Raji (cell line): ENCODE data around the gene JPH3.

Experiments
- POLR2A ChIP-seq: IDR thresholded peaks from 2 replicates; pipeline ENCODE4 v1.6.1; 2011; ENCODE audit warnings: low read depth, low read length, control low read depth; ENCODE audit not compliant: insufficient read depth

Gene JPH3

DNA sequence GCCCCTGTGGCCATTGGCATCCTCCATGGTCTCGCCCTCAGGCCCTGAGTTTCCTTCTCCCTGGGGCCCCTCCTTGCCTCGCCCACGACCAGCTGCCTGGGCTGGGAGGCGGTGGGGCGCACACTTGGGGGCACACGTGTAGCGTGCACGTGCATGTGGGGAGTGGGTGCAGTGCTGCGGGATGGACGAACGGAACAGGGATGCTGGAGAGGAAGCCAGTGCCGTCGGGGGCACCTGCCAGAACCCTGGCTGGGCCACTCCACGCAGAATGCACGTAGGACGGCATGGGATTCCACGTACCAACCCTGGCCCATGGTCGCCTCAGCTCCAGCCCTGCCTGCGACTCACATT is 83.1 kb downstream of the JPH3 start:
- TF ChIP-seq POLR2A: no peak

DNA sequence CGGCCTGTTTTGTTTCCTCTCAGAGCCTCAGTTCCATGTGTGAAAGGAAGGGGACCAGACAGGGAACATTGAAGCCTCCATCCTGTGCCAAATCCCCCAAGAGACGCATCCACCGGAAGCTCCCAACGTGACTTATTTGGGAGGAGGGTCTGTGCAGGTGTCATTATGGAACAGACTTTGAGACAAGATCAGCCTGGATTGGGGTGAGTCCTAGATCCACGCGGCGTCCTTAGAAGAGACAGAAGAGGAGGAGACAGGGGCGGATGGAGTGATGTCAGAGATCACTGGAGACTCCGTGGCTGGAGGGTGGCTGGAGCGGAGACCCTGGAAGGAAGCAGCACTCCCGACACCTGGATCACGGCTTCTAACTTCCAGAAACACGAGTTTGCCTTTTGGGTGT is 83.5 kb downstream of the JPH3 start:
- no peak for TF ChIP-seq POLR2A

DNA sequence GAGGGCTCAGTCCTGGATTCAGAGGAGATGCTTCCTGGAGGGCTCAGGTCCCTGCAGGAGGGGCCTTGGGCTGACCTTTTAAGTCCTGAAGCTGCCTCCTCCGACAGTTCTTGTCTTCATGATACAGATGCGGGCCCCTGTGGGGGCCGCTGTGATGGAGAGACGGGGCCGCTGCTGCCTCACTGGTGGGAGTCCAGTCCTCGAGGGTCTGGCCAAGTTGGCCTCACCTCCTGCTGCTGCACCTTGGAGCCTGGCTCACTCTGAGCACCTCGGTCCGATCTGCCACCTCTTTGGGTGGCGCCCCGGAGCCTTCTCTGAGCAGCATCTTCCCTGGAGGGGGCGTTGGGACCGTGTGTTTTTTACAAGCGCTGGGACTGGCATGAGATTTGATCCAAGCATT is 84.4 kb downstream of the JPH3 start:
- no peak for TF ChIP-seq POLR2A

DNA sequence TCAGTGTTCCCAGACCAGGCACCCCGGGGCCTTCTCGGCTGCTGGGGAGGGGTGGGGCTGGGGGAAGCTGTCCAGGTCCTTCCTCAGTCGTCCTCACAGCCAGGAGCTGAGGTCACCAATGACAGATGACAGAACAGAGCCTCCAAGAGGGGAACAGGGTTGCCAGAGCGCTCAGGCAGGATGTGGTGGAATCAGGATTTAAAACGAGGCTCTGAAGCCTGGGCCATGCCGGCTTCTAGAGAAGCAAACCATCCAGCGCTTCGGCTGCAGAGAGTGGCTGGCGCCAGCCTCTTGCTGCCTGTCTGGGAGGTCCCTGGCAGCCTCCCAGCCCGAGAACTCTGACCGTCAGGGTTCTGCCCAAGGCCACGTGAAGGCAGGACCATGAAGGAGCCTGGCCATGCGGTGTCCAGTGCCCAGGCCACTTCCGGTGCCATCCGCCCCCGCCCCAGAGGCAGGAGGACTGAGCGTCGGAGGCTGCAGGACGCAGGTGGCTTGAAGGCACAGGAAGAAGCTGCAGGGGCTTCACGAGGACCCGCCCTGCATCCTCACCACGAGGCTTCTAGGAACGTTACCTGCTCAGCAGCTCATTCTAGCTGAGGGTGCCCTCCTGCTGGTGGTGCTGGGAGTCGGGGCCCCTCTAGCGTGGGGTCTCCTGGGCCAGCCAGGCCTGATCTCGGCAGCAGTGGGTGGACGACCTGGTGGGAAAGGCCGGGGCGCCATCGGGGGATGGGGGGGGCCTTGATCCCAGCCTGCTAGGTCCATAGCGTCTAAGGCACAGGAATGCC is 85.0 kb downstream of the JPH3 start:
- no peak for TF ChIP-seq POLR2A

DNA sequence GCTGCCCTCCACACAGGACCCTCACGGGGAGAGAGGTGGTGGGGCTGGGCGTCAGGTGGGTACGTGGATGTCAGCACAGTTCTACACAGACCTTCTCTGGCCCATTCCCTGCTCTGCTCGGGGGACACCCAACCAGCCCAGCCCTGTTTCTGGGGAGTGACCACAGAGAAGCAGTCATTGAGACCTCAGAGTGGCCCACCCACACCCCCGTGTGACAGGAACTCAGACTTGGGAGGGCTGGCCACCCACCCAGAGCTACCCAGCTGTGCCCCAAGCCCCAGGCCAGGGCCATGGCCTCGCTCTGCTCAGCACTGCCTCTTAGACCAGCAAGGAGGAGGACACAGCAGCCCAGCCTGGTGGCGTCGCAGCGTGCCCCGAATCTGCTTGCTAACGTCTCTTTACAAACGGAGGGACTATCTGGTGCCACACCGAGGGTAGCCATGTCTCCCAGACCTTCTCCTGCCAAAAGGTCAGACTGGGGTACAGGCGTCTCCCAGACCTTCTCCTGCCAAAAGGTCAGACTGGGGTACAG is 85.8 kb downstream of the JPH3 start:
- no peak for TF ChIP-seq POLR2A

DNA sequence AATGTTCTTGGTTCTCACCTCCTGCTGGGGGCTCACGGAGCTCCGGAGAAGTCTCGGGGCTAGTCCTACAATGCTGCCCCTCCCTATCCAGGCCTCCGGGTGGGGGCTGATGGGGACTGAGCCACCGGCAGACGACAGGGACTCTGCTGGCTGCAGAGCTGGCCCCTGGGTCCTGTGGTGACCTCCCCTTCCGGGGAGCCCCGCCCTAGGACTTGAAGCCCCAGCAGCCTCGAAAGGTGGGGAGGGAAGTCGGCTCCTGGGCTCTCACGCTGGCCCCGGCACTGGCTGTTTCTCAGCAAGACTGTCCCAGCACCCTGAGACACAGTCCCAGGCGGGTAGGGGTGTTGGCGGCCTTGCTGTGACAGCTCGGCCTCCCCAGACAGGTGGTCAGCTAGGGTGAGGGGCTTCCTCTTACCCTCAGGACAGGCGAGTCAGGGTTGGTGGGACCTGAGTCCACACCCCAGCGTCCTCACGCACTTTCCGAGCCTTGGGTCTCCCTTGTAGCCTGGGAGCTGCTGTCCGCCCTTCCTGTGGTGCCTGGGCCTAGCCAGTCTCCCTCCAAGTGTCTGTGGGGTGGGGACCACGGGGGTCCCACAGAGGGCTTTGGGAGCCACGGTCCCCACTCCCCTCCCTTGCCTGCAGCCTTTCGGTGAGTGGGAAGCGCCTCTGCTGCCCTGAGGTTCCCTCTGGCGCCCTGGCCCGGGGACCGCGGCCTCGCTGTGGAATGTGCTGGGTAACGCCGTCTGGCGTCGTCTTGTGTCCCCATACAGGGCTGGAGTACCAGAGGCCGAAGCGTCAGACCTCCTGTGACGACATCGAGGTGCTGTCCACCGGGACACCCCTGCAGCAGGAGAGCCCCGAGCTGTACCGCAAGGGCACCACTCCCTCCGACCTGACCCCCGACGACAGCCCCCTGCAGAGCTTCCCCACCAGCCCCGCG is 86.8 kb downstream of the JPH3 start:
- TF ChIP-seq POLR2A: no peak

DNA sequence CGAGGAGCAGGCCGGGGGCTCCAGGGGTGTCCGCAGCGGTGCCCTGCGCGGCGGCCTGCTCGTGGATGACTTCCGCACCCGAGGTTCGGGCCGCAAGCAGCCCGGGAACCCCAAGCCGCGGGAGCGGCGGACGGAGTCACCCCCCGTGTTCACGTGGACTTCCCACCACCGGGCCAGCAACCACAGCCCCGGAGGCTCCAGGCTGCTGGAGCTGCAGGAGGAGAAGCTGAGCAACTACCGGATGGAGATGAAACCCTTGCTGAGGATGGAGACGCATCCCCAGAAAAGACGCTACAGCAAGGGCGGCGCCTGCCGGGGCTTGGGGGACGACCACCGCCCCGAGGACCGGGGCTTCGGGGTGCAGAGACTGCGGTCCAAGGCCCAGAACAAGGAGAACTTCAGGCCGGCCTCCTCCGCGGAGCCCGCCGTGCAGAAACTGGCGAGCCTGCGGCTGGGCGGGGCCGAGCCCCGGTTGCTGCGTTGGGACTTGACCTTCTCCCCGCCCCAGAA is 87.7 kb downstream of the JPH3 start:
- no peak for TF ChIP-seq POLR2A

DNA sequence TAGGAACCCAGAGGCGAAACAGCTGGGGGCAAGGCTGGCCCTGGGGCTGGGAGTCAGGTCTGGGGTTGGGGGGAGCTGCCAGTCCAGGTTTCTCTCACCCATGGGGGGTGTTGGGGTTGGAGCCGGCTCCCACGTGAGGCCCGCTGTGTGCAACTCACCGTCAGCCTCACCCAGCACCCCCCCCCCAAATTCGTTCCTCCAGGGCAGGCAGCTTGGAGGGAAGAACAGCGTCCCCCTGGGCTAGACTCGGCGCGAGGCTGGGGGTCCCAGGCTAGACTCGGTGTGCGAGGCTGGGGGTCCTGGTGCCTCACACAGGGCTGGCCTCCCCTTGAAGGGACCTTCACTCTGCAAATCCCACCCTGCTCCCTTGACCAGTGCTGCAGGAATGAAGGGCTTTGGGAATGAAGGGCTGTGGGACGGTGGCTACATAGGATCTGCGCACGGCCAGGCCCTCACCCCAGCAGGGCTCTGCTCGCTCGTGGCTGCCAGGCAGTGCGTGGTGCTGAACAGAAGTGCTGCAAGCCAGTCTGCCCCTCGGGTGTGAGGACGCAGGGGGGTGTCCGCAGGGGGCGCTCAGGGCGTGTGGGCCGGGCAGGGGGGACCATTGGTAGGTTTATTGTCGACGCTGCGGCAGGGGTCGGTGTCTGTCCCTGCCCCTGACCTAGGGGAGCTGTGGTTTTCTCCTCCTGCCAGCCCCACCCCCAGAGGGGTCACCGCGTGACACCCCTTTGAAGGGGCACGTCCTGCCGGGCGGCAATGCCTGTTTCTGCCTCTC is 88.8 kb downstream of the JPH3 start:
- TF ChIP-seq POLR2A: no peak

DNA sequence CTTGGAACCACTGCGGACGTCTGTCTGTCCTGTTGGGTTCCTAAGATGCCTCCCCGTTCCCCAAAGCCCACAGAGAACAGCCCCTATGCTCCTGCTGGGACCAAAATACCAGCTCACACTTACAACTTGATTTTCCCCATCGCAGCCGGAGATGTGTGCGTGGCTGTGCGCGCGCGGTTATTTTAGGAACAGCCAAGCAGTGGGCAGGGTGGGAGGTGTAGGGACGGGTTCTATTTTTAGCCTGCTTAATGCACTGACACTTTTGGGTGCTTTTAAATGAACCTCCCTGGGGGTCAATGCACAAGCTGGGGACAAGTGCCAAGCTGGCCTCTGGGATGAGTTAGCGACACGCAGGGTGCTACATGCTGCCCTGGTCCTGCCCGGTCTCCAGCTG is 89.4 kb downstream of the JPH3 start:
- TF ChIP-seq POLR2A: no peak

DNA sequence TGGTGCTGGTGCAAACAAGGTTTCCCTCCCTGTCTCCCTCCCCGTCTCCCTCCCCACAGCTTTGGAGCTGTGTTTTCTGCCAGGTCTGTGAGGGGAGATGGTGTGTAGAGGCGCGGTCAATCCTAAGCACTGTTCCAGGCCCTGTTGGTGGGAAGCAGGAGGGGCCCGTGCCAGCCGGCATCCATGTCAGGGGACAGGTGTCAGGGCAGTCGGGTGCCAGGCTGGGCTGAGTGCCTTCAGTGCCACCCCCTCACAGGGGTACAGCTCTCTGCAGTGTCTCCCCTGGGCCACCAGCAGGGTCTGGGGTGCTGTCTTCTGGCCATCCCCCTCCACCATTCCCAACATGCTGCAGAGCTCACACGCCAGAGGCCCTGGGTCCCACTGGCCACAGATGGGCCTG is 89.9 kb downstream of the JPH3 start:
- TF ChIP-seq POLR2A: no peak

DNA sequence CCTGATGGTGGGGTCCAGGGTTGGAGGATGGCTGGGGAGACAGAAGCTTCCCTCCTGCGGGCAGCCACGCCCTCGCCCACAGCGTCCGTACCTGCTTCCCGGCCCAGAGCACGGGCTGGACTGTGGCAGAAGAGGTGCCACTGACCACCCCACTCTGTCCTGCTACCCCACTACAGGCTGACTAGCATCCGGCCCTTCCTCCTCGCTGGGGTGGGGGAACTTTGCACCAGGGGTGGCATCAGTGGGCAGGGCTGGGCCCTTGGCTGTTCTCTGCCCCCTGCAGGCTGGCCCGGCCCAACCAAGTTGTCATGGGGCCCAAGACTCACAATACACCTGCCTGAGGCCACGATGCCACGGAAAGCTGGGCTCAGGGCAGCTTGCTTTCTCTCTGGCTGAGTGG is 90.4 kb downstream of the JPH3 start:
- TF ChIP-seq POLR2A: no peak

DNA sequence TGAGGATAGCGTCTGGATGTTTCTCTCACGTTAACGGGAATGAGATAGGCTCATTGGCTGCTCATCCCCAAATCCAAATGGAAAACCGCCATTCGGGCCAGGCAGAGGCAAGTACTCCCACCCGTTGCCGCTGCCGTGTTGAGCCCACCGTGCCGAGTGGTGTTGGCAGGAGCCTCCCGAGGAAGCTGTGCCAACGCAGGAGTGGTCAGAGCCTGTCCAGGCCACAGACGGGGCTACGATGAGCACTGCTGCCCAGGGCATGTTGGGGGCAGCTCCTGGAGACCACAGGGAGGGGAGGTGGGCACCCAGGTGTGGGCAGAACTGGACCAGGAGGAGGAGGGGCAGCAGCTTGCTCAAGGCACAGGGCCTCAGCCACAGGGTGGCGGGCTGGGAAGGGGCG is 91.5 kb downstream of the JPH3 start:
- no peak for TF ChIP-seq POLR2A

DNA sequence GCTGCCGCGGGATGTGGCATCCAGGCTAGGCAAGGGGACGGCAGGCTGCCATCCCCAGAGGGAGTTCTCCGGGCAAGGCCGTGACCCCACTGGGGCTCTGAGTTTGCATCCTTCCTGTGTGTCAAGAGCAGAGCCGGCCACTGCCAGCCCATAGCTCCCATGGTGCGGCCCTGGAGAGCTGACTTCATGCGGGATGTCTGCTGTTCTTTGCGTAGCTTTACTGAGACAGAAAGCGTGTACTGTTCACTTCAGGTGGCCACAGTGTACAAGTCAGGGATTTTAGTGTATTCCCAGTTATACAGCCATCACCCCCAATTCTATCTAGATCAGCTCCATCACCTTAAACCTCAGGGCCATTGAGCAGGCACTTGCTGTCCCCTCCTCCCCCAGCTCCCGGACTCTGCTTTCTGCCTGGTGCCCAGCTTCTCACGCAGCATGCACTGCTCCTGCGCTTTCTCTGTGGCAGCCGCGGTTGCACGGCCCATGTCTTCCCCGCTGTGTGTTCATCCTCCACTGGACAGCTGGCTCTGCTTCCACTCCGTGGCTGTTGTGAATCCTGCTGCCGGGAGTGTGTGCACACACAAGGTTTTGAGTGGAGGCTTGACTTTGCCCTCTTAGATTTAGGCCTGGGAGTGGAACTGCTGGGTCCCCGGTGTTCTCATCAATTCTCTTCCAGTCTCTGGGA is 92.3 kb downstream of the JPH3 start:
- no peak for TF ChIP-seq POLR2A

DNA sequence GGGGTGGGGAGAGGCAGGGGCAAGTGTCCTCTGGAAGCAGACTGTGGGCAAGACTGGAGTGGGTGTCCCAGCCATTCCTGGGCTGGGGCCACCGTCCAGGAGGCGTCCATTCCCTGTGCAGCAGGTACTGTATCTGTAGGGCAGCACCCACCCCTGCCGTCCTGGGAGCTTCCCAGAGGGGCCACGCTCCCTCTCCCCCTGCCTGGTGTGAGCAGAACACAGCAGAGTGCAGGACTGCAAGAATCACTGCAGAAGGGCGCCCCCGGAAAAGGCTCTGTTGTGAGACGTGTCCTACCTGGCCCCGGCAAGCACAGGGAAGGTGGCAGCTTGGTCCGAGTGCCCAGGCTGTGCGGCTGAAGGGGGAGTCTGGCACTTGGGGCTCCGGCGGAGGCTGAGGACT is 93.2 kb downstream of the JPH3 start:
- TF ChIP-seq POLR2A: no peak
